Muscle layer of duodenum (tissue), 2 donors: ENCODE results near the gene BEX3.
A peak's percentile ranks its signal among the peaks of the same experiment; 100 is the strongest.
"Not testable (repeated sequence)": the region's sequence is repeated elsewhere in the genome, so short reads cannot be mapped to it uniquely, and the experiment has no call there.

Experiments used
- H3K27ac ChIP-seq: one replicate; pipeline ENCODE4 v1.7.0; 2013; ENCODE audit warnings: mild to moderate bottlenecking, low read length
- H3K27me3 ChIP-seq: one replicate; pipeline ENCODE4 v1.7.0; 2013; ENCODE audit warnings: low read depth, mild to moderate bottlenecking, control low read depth, low read length
- H3K36me3 ChIP-seq, 2 donors: one replicate each; pipeline ENCODE4 v1.7.0; 2013; ENCODE audit warnings: low read length in 2 of 2, control low read depth in 1 of 2, mild to moderate bottlenecking in 1 of 2; ENCODE audit not compliant: insufficient read depth in 2 of 2, control insufficient read depth in 1 of 2
- H3K4me1 ChIP-seq, 2 donors: one replicate each; pipeline ENCODE4 v1.7.0; 2013; ENCODE audit warnings: low read length in 2 of 2, mild to moderate bottlenecking in 2 of 2, control low read depth in 1 of 2, moderate library complexity in 1 of 2; ENCODE audit not compliant: insufficient read depth in 2 of 2, control insufficient read depth in 1 of 2
- H3K4me3 ChIP-seq, 2 donors: one replicate each; pipeline ENCODE4 v1.7.0; 2013; ENCODE audit warnings: low read length in 2 of 2, low read depth in 1 of 2, mild to moderate bottlenecking in 1 of 2
- H3K9me3 ChIP-seq, 2 donors: one replicate each; pipeline ENCODE4 v1.7.0; 2013; ENCODE audit warnings: low read length in 2 of 2, control low read depth in 1 of 2, mild to moderate bottlenecking in 1 of 2; ENCODE audit not compliant: control insufficient read depth in 1 of 2
- donor health status: healthy.

BEX3 gene

DNA sequence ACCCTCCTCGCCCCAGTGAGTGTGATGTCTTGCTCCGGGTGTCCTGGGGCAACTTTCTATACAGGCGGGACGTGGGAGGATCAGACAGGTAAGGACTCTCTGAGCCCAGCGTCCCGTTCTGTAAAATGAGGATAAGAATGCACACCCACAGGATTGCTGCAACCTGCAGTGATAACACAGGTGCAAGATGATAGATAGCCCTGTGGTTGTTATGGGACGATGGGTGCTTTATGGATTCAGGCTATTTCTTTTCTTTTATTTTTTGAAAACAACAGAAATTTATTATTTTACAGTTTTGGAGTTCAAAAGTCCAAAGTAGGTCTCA, 28.6 kb downstream of the BEX3 start:
- no peak overlapping the region for H3K27ac ChIP-seq
- no peaks in the 10 kb centered on the region for H3K27me3 ChIP-seq
- H3K36me3 ChIP-seq = no peaks in the 10 kb centered on the region
- H3K4me3 ChIP-seq = peak overlapping the region; percentile 57 to 68
- H3K9me3 ChIP-seq = no peaks in the 10 kb centered on the region
- H3K4me1 ChIP-seq = peaks cover 0 to 3% of the 10 kb centered on the region in 2 donors

DNA sequence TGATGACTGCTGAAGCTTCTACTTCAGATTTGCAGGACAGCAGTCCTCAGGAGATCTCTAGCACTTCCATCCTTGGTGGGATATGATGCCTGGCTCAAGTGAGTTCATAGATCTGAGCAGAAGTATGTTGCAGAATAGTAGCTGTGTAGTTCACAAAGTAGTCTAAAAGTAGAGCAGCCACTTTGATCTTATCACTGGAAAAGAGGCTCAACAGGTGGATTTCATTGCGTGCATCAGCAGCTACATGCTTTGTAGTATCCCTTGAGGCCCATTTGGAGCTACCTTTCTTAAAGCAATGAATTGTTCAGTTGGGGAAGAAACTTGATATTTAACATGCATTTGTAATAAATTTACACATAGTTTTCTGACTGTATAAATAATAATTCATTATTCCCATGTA, 29.9 kb downstream of the BEX3 start:
- H3K4me1 ChIP-seq = peaks cover 0 to 3% of the 10 kb centered on the region in 2 donors
- H3K9me3 ChIP-seq = no peaks in the 10 kb centered on the region
- no peaks in the 10 kb centered on the region for H3K36me3 ChIP-seq
- no peak overlapping the region for H3K27ac ChIP-seq
- no peaks in the 10 kb centered on the region for H3K27me3 ChIP-seq
- no peak overlapping the region for H3K4me3 ChIP-seq

DNA sequence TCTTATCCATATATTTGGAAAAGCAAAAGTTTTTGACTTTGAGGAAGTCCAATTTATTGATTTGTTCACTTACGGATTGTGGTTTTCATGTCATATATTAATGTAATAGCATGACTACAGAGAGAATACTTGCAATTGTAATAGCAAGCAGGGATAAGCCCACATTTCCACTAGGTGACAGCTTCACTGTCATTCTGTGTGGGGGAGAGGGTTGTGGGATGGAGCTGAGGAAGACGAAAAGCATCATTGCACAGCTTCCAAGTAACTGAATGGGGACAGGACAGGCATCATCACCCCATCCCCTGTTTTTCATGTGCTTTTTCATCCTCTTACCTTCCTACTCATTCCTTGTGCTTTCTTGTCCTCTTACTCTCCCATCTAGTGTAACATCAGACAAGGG, 31.4 kb downstream of the BEX3 start:
- H3K27me3 ChIP-seq = no peaks in the 10 kb centered on the region
- no peaks in the 10 kb centered on the region for H3K36me3 ChIP-seq
- no peaks in the 10 kb centered on the region for H3K9me3 ChIP-seq
- no peak overlapping the region for H3K4me3 ChIP-seq
- no peak overlapping the region for H3K27ac ChIP-seq
- peaks cover 0 to 3% of the 10 kb centered on the region in 2 donors for H3K4me1 ChIP-seq

GRCh38 chrX:103411721-103412120, 35.4 kb downstream of the BEX3 start:
- H3K36me3 ChIP-seq, H3K9me3 ChIP-seq, H3K4me3 ChIP-seq, H3K27ac ChIP-seq, H3K27me3 ChIP-seq, H3K4me1 ChIP-seq: not testable (repeated sequence)

DNA sequence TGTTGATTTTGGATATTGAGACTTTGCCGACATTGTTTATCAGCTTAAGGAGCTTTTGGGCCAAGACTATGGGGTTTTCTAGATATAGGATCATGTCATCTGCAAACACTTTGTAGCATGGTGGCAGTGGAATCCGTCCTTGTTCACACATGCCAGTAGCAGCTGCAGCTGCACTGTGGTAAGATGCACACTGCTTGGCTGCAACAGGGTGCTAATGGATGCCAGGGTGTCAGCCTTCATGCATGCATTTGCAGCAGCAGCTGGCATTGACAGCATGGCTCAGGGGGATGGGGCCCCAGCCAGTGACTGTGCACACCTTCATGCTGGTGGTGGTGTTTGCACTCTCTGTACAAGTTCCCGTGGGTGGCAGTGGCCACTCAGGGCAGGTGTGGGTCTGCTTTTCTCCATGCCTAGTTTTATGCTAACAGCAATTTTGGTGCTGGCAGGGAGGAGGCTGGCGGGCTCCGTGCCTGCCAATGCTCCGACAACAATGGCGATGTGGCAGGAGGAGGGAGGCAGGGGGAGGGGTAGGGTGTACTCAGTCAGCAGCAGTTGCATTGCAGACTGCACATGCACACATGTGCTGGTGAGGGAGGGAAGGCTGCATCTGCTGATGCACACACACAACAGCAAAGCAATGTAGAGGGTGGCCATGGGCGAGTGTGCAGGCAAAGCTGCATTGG, 37.5 kb downstream of the BEX3 start:
- H3K4me3 ChIP-seq = no peak overlapping the region
- H3K9me3 ChIP-seq = no peaks in the 10 kb centered on the region
- no peaks in the 10 kb centered on the region for H3K36me3 ChIP-seq
- no peaks in the 10 kb centered on the region for H3K4me1 ChIP-seq
- no peaks in the 10 kb centered on the region for H3K27me3 ChIP-seq
- H3K27ac ChIP-seq = no peak overlapping the region

DNA sequence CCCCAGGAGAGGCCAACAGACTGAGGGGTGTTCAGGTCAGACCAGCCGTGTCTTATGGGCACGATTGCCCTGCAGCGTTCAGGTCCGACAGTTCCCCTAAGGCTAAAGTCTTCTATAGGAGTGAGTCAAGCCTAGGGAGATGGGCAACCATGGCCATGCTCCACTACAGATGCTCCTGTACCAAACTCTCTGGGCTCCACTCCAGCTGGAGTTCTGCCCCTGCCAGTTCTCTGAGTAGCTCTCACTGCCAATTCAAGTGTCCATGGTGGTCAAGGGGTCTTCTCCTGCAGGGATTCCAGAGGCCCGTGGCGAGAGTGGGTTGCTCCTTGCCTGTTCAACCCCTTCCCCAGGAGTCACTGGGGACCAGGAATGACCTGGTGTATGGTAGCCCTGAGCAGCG, 38.2 kb downstream of the BEX3 start:
- H3K9me3 ChIP-seq = no peaks in the 10 kb centered on the region
- H3K27ac ChIP-seq = no peak overlapping the region
- no peaks in the 10 kb centered on the region for H3K36me3 ChIP-seq
- no peaks in the 10 kb centered on the region for H3K27me3 ChIP-seq
- H3K4me3 ChIP-seq = no peak overlapping the region
- H3K4me1 ChIP-seq = no peaks in the 10 kb centered on the region

DNA sequence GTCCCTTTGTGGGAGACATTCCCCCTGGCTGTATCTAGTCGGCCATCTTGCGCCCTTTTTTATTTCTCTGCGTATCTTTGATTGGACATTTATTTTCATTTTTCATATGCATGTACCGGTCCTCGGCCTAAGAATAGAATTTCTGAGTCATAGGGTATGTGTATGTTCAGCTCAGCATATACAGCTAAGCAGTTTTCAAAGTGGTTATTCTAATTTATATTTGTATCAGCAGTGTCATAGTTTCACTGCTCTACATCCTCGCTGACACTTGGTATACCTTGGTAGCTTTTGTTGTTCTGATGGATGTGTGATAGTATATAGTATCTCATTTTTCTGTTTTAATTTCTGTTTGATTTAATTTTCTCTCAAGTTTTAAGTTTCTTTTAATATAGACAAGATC, 38.7 kb downstream of the BEX3 start:
- H3K27me3 ChIP-seq = no peaks in the 10 kb centered on the region
- H3K4me1 ChIP-seq = no peaks in the 10 kb centered on the region
- no peak overlapping the region for H3K27ac ChIP-seq
- no peak overlapping the region for H3K4me3 ChIP-seq
- H3K36me3 ChIP-seq = no peaks in the 10 kb centered on the region
- no peaks in the 10 kb centered on the region for H3K9me3 ChIP-seq

GRCh38 chrX:103415528-103415927, 39.2 kb downstream of the BEX3 start:
- Histone ChIP-seq H3K27ac (no peak overlapping the region), H3K4me3 (no peak overlapping the region), H3K27me3 (no peaks in the 10 kb centered on the region), H3K4me1 (no peaks in the 10 kb centered on the region), H3K9me3 (no peaks in the 10 kb centered on the region), H3K36me3 (no peaks in the 10 kb centered on the region)

GRCh38 chrX:103417370-103417769, 41.0 kb downstream of the BEX3 start:
- H3K4me3 ChIP-seq = no peak overlapping the region
- no peaks in the 10 kb centered on the region for H3K4me1 ChIP-seq
- no peak overlapping the region for H3K27ac ChIP-seq
- H3K9me3 ChIP-seq = no peaks in the 10 kb centered on the region
- H3K36me3 ChIP-seq = no peaks in the 10 kb centered on the region
- H3K27me3 ChIP-seq = no peaks in the 10 kb centered on the region

DNA sequence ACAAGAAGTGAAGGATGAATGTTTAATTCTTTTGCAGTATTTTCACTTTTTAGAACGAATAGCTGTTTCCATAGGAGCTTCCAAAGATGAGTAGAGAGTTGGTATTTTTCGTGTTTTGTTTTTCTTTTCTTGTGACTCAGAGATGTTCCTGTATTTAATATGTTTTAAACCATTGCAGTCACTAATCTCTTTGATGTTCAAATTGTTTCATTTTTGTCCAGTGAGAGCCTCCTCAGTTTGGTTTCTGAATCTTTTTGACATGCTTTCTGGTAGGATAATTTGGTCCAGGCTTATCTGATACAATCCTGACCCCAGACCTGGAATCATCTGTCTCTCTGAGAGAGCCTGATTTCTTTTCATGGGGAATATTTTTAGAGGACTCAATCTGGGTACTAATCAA, 41.6 kb downstream of the BEX3 start:
- Histone ChIP-seq H3K9me3 (no peaks in the 10 kb centered on the region), H3K27me3 (no peaks in the 10 kb centered on the region), H3K4me1 (no peaks in the 10 kb centered on the region), H3K27ac (no peak overlapping the region), H3K4me3 (no peak overlapping the region), H3K36me3 (no peaks in the 10 kb centered on the region)

- H3K36me3 ChIP-seq = no peaks in the 10 kb centered on the region
- H3K4me3 ChIP-seq = no peak overlapping the region
- H3K9me3 ChIP-seq = no peaks in the 10 kb centered on the region
- no peaks in the 10 kb centered on the region for H3K27me3 ChIP-seq
- no peaks in the 10 kb centered on the region for H3K4me1 ChIP-seq
- no peak overlapping the region for H3K27ac ChIP-seq
These were observed 42.5 kb downstream of the BEX3 start for GRCh38 chrX:103418811-103419340.

- Histone ChIP-seq H3K27me3 (no peaks in the 10 kb centered on the region), H3K9me3 (no peaks in the 10 kb centered on the region), H3K4me1 (no peaks in the 10 kb centered on the region), H3K27ac (no peak overlapping the region), H3K4me3 (no peak overlapping the region), H3K36me3 (no peaks in the 10 kb centered on the region)
These were observed 47.8 kb downstream of the BEX3 start for GRCh38 chrX:103423955-103424638.
